ENCODE results near the gene PSMC5.

- TF ChIP-seq CTCF (IDR thresholded peaks at IDR 0.05): no peak
- no peak for TF ChIP-seq POLR2A (IDR thresholded peaks at IDR 0.05)
- TF ChIP-seq EP300 (IDR thresholded peaks at IDR 0.05; ENCODE audit: low read depth): no peak
These were observed 21.6 kb upstream of the PSMC5 start for GRCh38 chr17:63805591-63805990.
